ES-I3 (cell line): Measurements from ENCODE around the gene ADGRF4.

Experiments used
- H3K36me3 ChIP-seq: 2 replicates; pipeline ENCODE4 v1.6.1; 2013; ENCODE audit warnings: mild to moderate bottlenecking, low read length, control low read depth, moderate library complexity; ENCODE audit not compliant: insufficient read depth
- H3K4me1 ChIP-seq: 2 replicates; pipeline ENCODE4 v1.6.1; 2013; ENCODE audit warnings: mild to moderate bottlenecking, control low read depth, low read length; ENCODE audit not compliant: insufficient read depth
- H3K9ac ChIP-seq: 2 replicates; pipeline ENCODE4 v1.6.1; 2013; ENCODE audit warnings: low read depth, mild to moderate bottlenecking, low read length, moderate library complexity
- H3K9me3 ChIP-seq: 2 replicates; pipeline ENCODE4 v1.6.1; 2013; ENCODE audit warnings: mild to moderate bottlenecking, low read length, moderate library complexity; ENCODE audit not compliant: control insufficient read depth, insufficient read depth

ADGRF4 gene

GRCh38 chr6:47672816-47673215 lies 25.6 kb upstream of the ADGRF4 start:
- no peaks in the 10 kb centered on the region for H3K9me3 ChIP-seq
- H3K4me1 ChIP-seq, result peaks cover 23% of the 10 kb centered on the region
- no peaks in the 10 kb centered on the region for H3K36me3 ChIP-seq
- H3K9ac ChIP-seq, result no peak overlapping the region

- Histone ChIP-seq H3K36me3 (no peaks in the 10 kb centered on the region), H3K9ac (no peak overlapping the region), H3K9me3 (no peaks in the 10 kb centered on the region), H3K4me1 (peaks cover 16% of the 10 kb centered on the region)
These were observed 23.7 kb upstream of the ADGRF4 start for GRCh38 chr6:47674673-47675072.

GRCh38 chr6:47677381-47678100 lies 20.8 kb upstream of the ADGRF4 start:
- Histone ChIP-seq H3K9me3 (no peaks in the 10 kb centered on the region), H3K9ac (no peak overlapping the region), H3K4me1 (no peaks in the 10 kb centered on the region), H3K36me3 (no peaks in the 10 kb centered on the region)

- H3K9ac ChIP-seq, result no peak overlapping the region
- H3K4me1 ChIP-seq, result no peaks in the 10 kb centered on the region
- no peaks in the 10 kb centered on the region for H3K9me3 ChIP-seq
- H3K36me3 ChIP-seq, result no peaks in the 10 kb centered on the region
These were observed 19.6 kb upstream of the ADGRF4 start for GRCh38 chr6:47678739-47679138.

GRCh38 chr6:47679322-47679906 lies 19.0 kb upstream of the ADGRF4 start:
- H3K36me3 ChIP-seq, result no peaks in the 10 kb centered on the region
- H3K4me1 ChIP-seq, result no peaks in the 10 kb centered on the region

GRCh38 chr6:47680051-47680450 lies 18.3 kb upstream of the ADGRF4 start:
- Histone ChIP-seq H3K9ac (no peak overlapping the region), H3K9me3 (no peaks in the 10 kb centered on the region), H3K4me1 (no peaks in the 10 kb centered on the region), H3K36me3 (no peaks in the 10 kb centered on the region)

More at GRCh38 chr6:47679322-47679906, 19.0 kb upstream of the ADGRF4 start:
- Histone ChIP-seq H3K9me3 (no peaks in the 10 kb centered on the region), H3K9ac (no peak overlapping the region)

GRCh38 chr6:47680724-47681123 lies 17.7 kb upstream of the ADGRF4 start:
- Histone ChIP-seq H3K4me1 (no peaks in the 10 kb centered on the region), H3K9me3 (no peaks in the 10 kb centered on the region), H3K36me3 (no peaks in the 10 kb centered on the region), H3K9ac (no peak overlapping the region)

- no peak overlapping the region for H3K9ac ChIP-seq
- no peaks in the 10 kb centered on the region for H3K9me3 ChIP-seq
- no peaks in the 10 kb centered on the region for H3K36me3 ChIP-seq
- H3K4me1 ChIP-seq, result no peaks in the 10 kb centered on the region
These were observed 17.0 kb upstream of the ADGRF4 start for GRCh38 chr6:47681201-47681990.

- Histone ChIP-seq H3K9ac (no peak overlapping the region), H3K9me3 (no peaks in the 10 kb centered on the region), H3K4me1 (no peaks in the 10 kb centered on the region), H3K36me3 (no peaks in the 10 kb centered on the region)
These were observed 12.0 kb upstream of the ADGRF4 start for GRCh38 chr6:47686411-47686810.

GRCh38 chr6:47687432-47687831 lies 10.9 kb upstream of the ADGRF4 start:
- Histone ChIP-seq H3K4me1 (no peaks in the 10 kb centered on the region), H3K36me3 (no peaks in the 10 kb centered on the region), H3K9me3 (no peaks in the 10 kb centered on the region), H3K9ac (no peak overlapping the region)

- no peaks in the 10 kb centered on the region for H3K4me1 ChIP-seq
- H3K36me3 ChIP-seq, result no peaks in the 10 kb centered on the region
- H3K9me3 ChIP-seq, result no peaks in the 10 kb centered on the region
- H3K9ac ChIP-seq, result no peak overlapping the region
These were observed 8.2 kb upstream of the ADGRF4 start for GRCh38 chr6:47690214-47690613.

GRCh38 chr6:47690791-47691190 lies 7.6 kb upstream of the ADGRF4 start:
- Histone ChIP-seq H3K9me3 (no peaks in the 10 kb centered on the region), H3K36me3 (no peaks in the 10 kb centered on the region), H3K9ac (no peak overlapping the region), H3K4me1 (no peaks in the 10 kb centered on the region)

- no peaks in the 10 kb centered on the region for H3K9me3 ChIP-seq
- no peak overlapping the region for H3K9ac ChIP-seq
- no peaks in the 10 kb centered on the region for H3K36me3 ChIP-seq
- peaks cover 5% of the 10 kb centered on the region for H3K4me1 ChIP-seq
These were observed 455 bp upstream of the ADGRF4 start for GRCh38 chr6:47697925-47698324.

GRCh38 chr6:47700053-47700452 lies 1.7 kb downstream of the ADGRF4 start:
- H3K9ac ChIP-seq, result no peak overlapping the region

GRCh38 chr6:47700596-47700995 lies 2.2 kb downstream of the ADGRF4 start:
- Histone ChIP-seq H3K9me3 (no peaks in the 10 kb centered on the region), H3K36me3 (no peaks in the 10 kb centered on the region), H3K9ac (no peak overlapping the region), H3K4me1 (peaks cover 5% of the 10 kb centered on the region)

More at GRCh38 chr6:47700053-47700452, 1.7 kb downstream of the ADGRF4 start:
- Histone ChIP-seq H3K36me3 (no peaks in the 10 kb centered on the region), H3K4me1 (peaks cover 5% of the 10 kb centered on the region), H3K9me3 (no peaks in the 10 kb centered on the region)
